Endodermal cell (in vitro differentiated cells): Measurements from ENCODE around the gene RAET1E. TPM values are rescaled to one million over a fixed set of nuclear protein-coding genes. Genes with fewer than 3 reads are reported as not detected.
"Not testable (repeated sequence)": the region's sequence is repeated elsewhere in the genome, so short reads cannot be mapped to it uniquely, and the experiment has no call there.

ENCODE experiments used
- DNase-seq: peaks from one replicate; pipeline ENCODE4 v3.0.0-alpha.2; 2017
- H3K27ac ChIP-seq: 2 replicates; pipeline ENCODE4 v1.5.1; 2013; ENCODE audit warnings: mild to moderate bottlenecking, low read depth, low read length, moderate library complexity
- H3K27me3 ChIP-seq: 2 replicates; pipeline ENCODE4 v1.6.1; 2013; ENCODE audit warnings: mild to moderate bottlenecking, low read length, moderate library complexity; ENCODE audit not compliant: insufficient read depth, control insufficient read depth, poor library complexity, severe bottlenecking
- H3K36me3 ChIP-seq: 2 replicates; pipeline ENCODE4 v1.7.0; 2013; ENCODE audit warnings: mild to moderate bottlenecking, low read length, moderate library complexity; ENCODE audit not compliant: control insufficient read depth, insufficient read depth
- H3K4me1 ChIP-seq: one replicate; pipeline ENCODE4 v1.7.0; 2013; ENCODE audit warnings: low read length; ENCODE audit not compliant: control insufficient read depth, insufficient read depth
- H3K4me3 ChIP-seq: 2 replicates; pipeline ENCODE4 v1.5.1; 2013; ENCODE audit warnings: mild to moderate bottlenecking, low read length, moderate library complexity
- H3K9ac ChIP-seq: 2 replicates; pipeline ENCODE4 v1.6.1; 2013; ENCODE audit warnings: mild to moderate bottlenecking, low read length, moderate library complexity; ENCODE audit not compliant: poor library complexity, severe bottlenecking; ENCODE audit errors: extremely low read depth
- H3K9me3 ChIP-seq: 2 replicates; pipeline ENCODE4 v1.6.1; 2013; ENCODE audit warnings: mild to moderate bottlenecking, low read length, moderate library complexity; ENCODE audit not compliant: control insufficient read depth
- H3K27ac Mint-ChIP-seq: 2 replicates; pipeline ENCODE4 v1.8.0; 2020; ENCODE audit warnings: mixed read lengths
- H3K27me3 Mint-ChIP-seq: 2 replicates; pipeline ENCODE4 v1.8.0; 2021; ENCODE audit warnings: mild to moderate bottlenecking, mixed read lengths; ENCODE audit not compliant: insufficient read depth
- H3K36me3 Mint-ChIP-seq: 2 replicates; pipeline ENCODE4 v1.8.0; 2020; ENCODE audit warnings: low read depth, mixed read lengths
- H3K4me1 Mint-ChIP-seq: 2 replicates; pipeline ENCODE4 v1.8.0; 2020; ENCODE audit warnings: mixed read lengths
- H3K4me3 Mint-ChIP-seq: 2 replicates; pipeline ENCODE4 v1.8.0; 2020; ENCODE audit warnings: mild to moderate bottlenecking, moderate library complexity, mixed read lengths
- H3K9me3 Mint-ChIP-seq: 2 replicates; pipeline ENCODE4 v1.8.0; 2020; ENCODE audit warnings: mild to moderate bottlenecking, mixed read lengths
- CTCF ChIP-seq: fragments of 200-600 bp; sonication (generic); conservative IDR thresholded peaks from 2 replicates; pipeline ENCODE4 v1.5.0; 2021; ENCODE audit warnings: antibody characterized with exemption, mild to moderate bottlenecking
- WGBS, 2 experiments: methylation state at CpG; one replicate each; pipeline versions ENCODE4 v1.1.5 to v1.1.7; 2013; ENCODE audit warnings: missing lambda C conversion rate in 2 of 2, mixed read lengths in 1 of 2; ENCODE audit not compliant: insufficient coverage in 1 of 2, insufficient read length in 1 of 2; 5-methylcytosine and 5-hydroxymethylcytosine counted together
- long read RNA-seq, 4 experiments: library from polyadenylated mRNA in 2 of 4; library from RNA in 1 of 4; library from capped mRNA in 1 of 4; stranded (forward) in 3 of 4; unstranded in 1 of 4; transcript quantifications; one replicate each; pipeline ENCODE4 v2.0.0, GENCODE V29; 2020 to 2021; ENCODE audit warnings: inconsistent platforms in 1 of 4
- polyA plus RNA-seq, 2 experiments: library from polyadenylated mRNA; stranded (reverse); fragments of 50-300 nt; gene quantifications; one replicate each; pipeline ENCODE4 v1.2.3, GENCODE V29; 2013
- total RNA-seq, 2 donors: library from RNA; stranded (reverse); fragmentation: NEBNext Ultra II Directional in 1 of 2; extraction: Animal tissue kit (Norgen Biotek cat#: 25700) in 1 of 2; gene quantifications; 2 replicates in 1 of 2; 3 replicates in 1 of 2; pipeline ENCODE4 v1.2.1, GENCODE V29; 2021

The RAET1E gene
- not detected for total RNA-seq
- not detected for polyA plus RNA-seq (2013, experiment 1 of 2)
- not detected for polyA plus RNA-seq (2013, experiment 2 of 2)
- long read RNA-seq, experiment 1 = 0 reads
- long read RNA-seq, experiment 2 = 0 reads
- long read RNA-seq, experiment 3 = 0 reads
- long read RNA-seq, experiment 4 = 0 reads

- H3K9me3 Mint-ChIP-seq = no peaks in the 10 kb centered on the region
- DNase-seq = peak; percentile 42
- no peak within 1 kb of the TSS for H3K4me3 ChIP-seq
- 71 to 79% methylated on average over 9 to 17 of the region's 17 CpGs for WGBS, 2 experiments
- H3K9me3 ChIP-seq = no peaks in the 10 kb centered on the region
- H3K27me3 Mint-ChIP-seq = peaks cover 36% of the 10 kb centered on the region
- peaks cover 8% of the 10 kb centered on the region for H3K4me1 Mint-ChIP-seq
- TF ChIP-seq CTCF = peak; percentile 21
- no peaks in the 10 kb centered on the region for H3K36me3 ChIP-seq
- no peaks in the 10 kb centered on the region for H3K36me3 Mint-ChIP-seq
- no peaks in the 10 kb centered on the region for H3K4me1 ChIP-seq
- H3K4me3 Mint-ChIP-seq = no peak within 1 kb of the TSS
- H3K27ac ChIP-seq = no peak within 1 kb of the TSS
- no peak within 1 kb of the TSS for H3K9ac ChIP-seq
- H3K27me3 ChIP-seq = peaks cover 7% of the 10 kb centered on the region
- no peak within 1 kb of the TSS for H3K27ac Mint-ChIP-seq
These were observed at the start of gene RAET1E for GRCh38 chr6:149897855-149898744. Gene RAET1E, minus strand, starts transcription at chr6:149898113. Its CDS starts 7,212 bp downstream, at chr6:149890901.

GRCh38 chr6:149947533-149947932, 49.6 kb upstream of the RAET1E start:
- H3K27me3 ChIP-seq = peaks cover 76% of the 10 kb centered on the region
- H3K36me3 Mint-ChIP-seq, H3K9me3 Mint-ChIP-seq, H3K4me3 Mint-ChIP-seq, H3K36me3 ChIP-seq, H3K4me1 Mint-ChIP-seq, H3K27ac Mint-ChIP-seq, H3K4me1 ChIP-seq, H3K9ac ChIP-seq, H3K9me3 ChIP-seq, DNase-seq, H3K4me3 ChIP-seq, H3K27ac ChIP-seq: not testable (repeated sequence)
- peaks cover 85% of the 10 kb centered on the region for H3K27me3 Mint-ChIP-seq
- no CpG with 5 or more reads among the region's 1 CpG for WGBS, 2 experiments

GRCh38 chr6:149946631-149947030, 48.7 kb upstream of the RAET1E start:
- H3K36me3 ChIP-seq, H3K4me3 ChIP-seq, H3K9ac ChIP-seq, H3K9me3 ChIP-seq, H3K27ac Mint-ChIP-seq, H3K4me1 ChIP-seq, H3K4me1 Mint-ChIP-seq, H3K36me3 Mint-ChIP-seq, H3K9me3 Mint-ChIP-seq, H3K4me3 Mint-ChIP-seq, H3K27ac ChIP-seq: not testable (repeated sequence)
- 60 to 61% methylated on average over 6 to 7 of the region's 7 CpGs for WGBS, 2 experiments
- H3K27me3 ChIP-seq = peaks cover 76% of the 10 kb centered on the region
- H3K27me3 Mint-ChIP-seq = peaks cover 85% of the 10 kb centered on the region
- peak; percentile 14 for DNase-seq

- not testable (repeated sequence) for H3K27ac Mint-ChIP-seq, H3K36me3 ChIP-seq, H3K9me3 ChIP-seq, H3K4me1 Mint-ChIP-seq, H3K9me3 Mint-ChIP-seq, H3K27ac ChIP-seq, H3K9ac ChIP-seq, H3K36me3 Mint-ChIP-seq, H3K4me1 ChIP-seq, H3K4me3 Mint-ChIP-seq, H3K4me3 ChIP-seq
- peaks cover 76% of the 10 kb centered on the region for H3K27me3 ChIP-seq
- 88 to 90% methylated on average over 2 to 3 of the region's 6 CpGs for WGBS, 2 experiments
- peaks cover 85% of the 10 kb centered on the region for H3K27me3 Mint-ChIP-seq
- DNase-seq = peak; percentile 4
These were observed 47.4 kb upstream of the RAET1E start for GRCh38 chr6:149945276-149945675.

GRCh38 chr6:149943321-149943720, 45.4 kb upstream of the RAET1E start:
- H3K4me3 ChIP-seq, H3K36me3 ChIP-seq, H3K27ac ChIP-seq, H3K27ac Mint-ChIP-seq, H3K9me3 Mint-ChIP-seq, H3K4me1 ChIP-seq, H3K36me3 Mint-ChIP-seq, H3K9me3 ChIP-seq, H3K4me1 Mint-ChIP-seq, H3K4me3 Mint-ChIP-seq, H3K9ac ChIP-seq: not testable (repeated sequence)
- peaks cover 86% of the 10 kb centered on the region for H3K27me3 Mint-ChIP-seq
- peak; percentile 37 for DNase-seq
- H3K27me3 ChIP-seq = peaks cover 76% of the 10 kb centered on the region
- 76 to 81% methylated on average over 4 to 5 of the region's 5 CpGs for WGBS, 2 experiments
